IMR-90 (cell line): Measurements from ENCODE around the gene LYSMD3. TPM values are rescaled to one million over a fixed set of nuclear protein-coding genes. Genes with fewer than 3 reads are reported as not detected.
A peak's percentile ranks its signal among the peaks of the same experiment; 100 is the strongest.
"Not testable (repeated sequence)": the region's sequence is repeated elsewhere in the genome, so short reads cannot be mapped to it uniquely, and the experiment has no call there.

ENCODE experiments used
- ATAC-seq: fragments of 200-7000 bp; cut with Tn5 transposase; 2 replicates; pipeline ENCODE4 v1.9.1; 2020; ENCODE audit warnings: low read depth, mild to moderate bottlenecking, moderate library complexity
- Bru-seq: library from RNA; stranded (reverse); fragments of 400-500 nt; gene quantifications from one replicate; lab custom pipeline; 2021; lab: Mats Ljungman, UMichigan
- BruChase-seq, 2 experiments: library from RNA; stranded (reverse); fragments of 400-500 nt; gene quantifications; one replicate each; lab custom pipeline; 2021; lab: Mats Ljungman, UMichigan
- BruUV-seq: library from RNA; stranded (reverse); fragments of 400-500 nt; replicated peaks from 2 replicates; lab custom pipeline; 2021; lab: Mats Ljungman, UMichigan
- CTCF ChIA-PET: fragments of 300-600 bp; formaldehyde crosslinking; extraction: SDS; loops from one replicate; lab custom pipeline; 2021; ENCODE audit warnings: antibody characterized with exemption; lab: Yijun Ruan, JAX
- POLR2A ChIA-PET: fragments of 300-600 bp; sonication (Branson Sonifier 250); formaldehyde crosslinking; loops from one replicate; lab custom pipeline; 2022; ENCODE audit warnings: antibody characterized with exemption; ENCODE audit not compliant: unreplicated experiment; lab: Charles Lee
- DNase-seq: peaks from one replicate; pipeline ENCODE4 v3.0.0; 2013
- H2AFZ ChIP-seq: replicated peaks from 2 replicates; pipeline ENCODE3; 2013; ENCODE audit warnings: low read length, mild to moderate bottlenecking; ENCODE audit not compliant: poor library complexity
- H2AK5ac ChIP-seq: 2 replicates; pipeline ENCODE4 v1.6.1; 2013; ENCODE audit warnings: low read depth, low read length, inconsistent platforms
- H2AK9ac ChIP-seq: replicated peaks from 2 replicates; pipeline ENCODE3; 2013; ENCODE audit warnings: mild to moderate bottlenecking, low read depth, low read length, moderate library complexity; ENCODE audit not compliant: poor library complexity
- H2BK120ac ChIP-seq: 2 replicates; pipeline ENCODE4 v1.6.1; 2013; ENCODE audit warnings: low read depth, low read length, inconsistent platforms
- H2BK15ac ChIP-seq: 3 replicates; pipeline ENCODE4 v1.6.1; 2013; ENCODE audit warnings: low read depth, low read length, inconsistent platforms
- H2BK20ac ChIP-seq: 2 replicates; pipeline ENCODE4 v1.6.1; 2013; ENCODE audit warnings: low read depth, mild to moderate bottlenecking, inconsistent platforms, low read length, moderate library complexity
- H2BK5ac ChIP-seq: 2 replicates; pipeline ENCODE4 v1.6.1; 2013; ENCODE audit warnings: mild to moderate bottlenecking, low read depth, low read length, inconsistent platforms; ENCODE audit not compliant: poor library complexity, severe bottlenecking
- H3K14ac ChIP-seq: replicated peaks from 2 replicates; pipeline ENCODE4 v1.6.1; 2013; ENCODE audit warnings: low read depth, low read length, inconsistent platforms
- H3K18ac ChIP-seq: 2 replicates; pipeline ENCODE4 v1.6.1; 2013; ENCODE audit warnings: low read depth, low read length, control low read depth
- H3K23ac ChIP-seq: 2 replicates; pipeline ENCODE4 v1.6.1; 2013; ENCODE audit warnings: low read depth, low read length, inconsistent platforms
- H3K27ac ChIP-seq: 2 replicates; pipeline ENCODE4 v1.5.1; 2013; ENCODE audit warnings: mild to moderate bottlenecking, control low read depth, low read length; ENCODE audit not compliant: insufficient read depth
- H3K27me3 ChIP-seq: 2 replicates; pipeline ENCODE4 v1.6.1; 2013; ENCODE audit warnings: low read length; ENCODE audit not compliant: control insufficient read depth, insufficient read depth
- H3K36me3 ChIP-seq: 2 replicates; pipeline ENCODE4 v1.6.1; 2013; ENCODE audit warnings: low read length, mixed read lengths; ENCODE audit not compliant: control insufficient read depth, insufficient read depth
- H3K4ac ChIP-seq: 2 replicates; pipeline ENCODE4 v1.6.1; 2013; ENCODE audit warnings: low read depth, low read length, inconsistent platforms
- H3K4me1 ChIP-seq: 2 replicates; pipeline ENCODE4 v1.6.1; 2013; ENCODE audit warnings: low read length, mixed read lengths; ENCODE audit not compliant: control insufficient read depth, insufficient read depth
- H3K4me2 ChIP-seq: 2 replicates; pipeline ENCODE4 v1.6.1; 2013; ENCODE audit warnings: low read depth, mild to moderate bottlenecking, control low read depth, low read length, moderate library complexity
- H3K4me3 ChIP-seq: 2 replicates; pipeline ENCODE4 v1.5.1; 2013; ENCODE audit warnings: low read depth, mild to moderate bottlenecking, control low read depth, low read length, moderate library complexity; ENCODE audit not compliant: insufficient read depth
- H3K56ac ChIP-seq: 2 replicates; pipeline ENCODE4 v1.6.1; 2013; ENCODE audit warnings: low read length, inconsistent platforms; ENCODE audit not compliant: insufficient read depth; ENCODE audit errors: extremely low read depth
- H3K79me1 ChIP-seq, 2 experiments: 2 replicates each; pipeline ENCODE4 v1.6.1; 2013; ENCODE audit warnings: low read length in 2 of 2, inconsistent platforms in 1 of 2, low read depth in 1 of 2
- H3K9ac ChIP-seq: 2 replicates; pipeline ENCODE4 v1.6.1; 2013; ENCODE audit warnings: low read depth, low read length, control low read depth
- H3K9me1 ChIP-seq: 2 replicates; pipeline ENCODE4 v1.6.1; 2013; ENCODE audit warnings: low read length, inconsistent platforms; ENCODE audit not compliant: insufficient read depth
- H3K9me3 ChIP-seq: 2 replicates; pipeline ENCODE4 v1.6.1; 2013; ENCODE audit warnings: low read length; ENCODE audit not compliant: control insufficient read depth, insufficient read depth
- H4K20me1 ChIP-seq: 2 replicates; pipeline ENCODE4 v1.6.1; 2013; ENCODE audit warnings: low read length, inconsistent platforms; ENCODE audit not compliant: insufficient read depth
- H4K5ac ChIP-seq: 2 replicates; pipeline ENCODE4 v1.6.1; 2013; ENCODE audit warnings: mild to moderate bottlenecking, low read depth, low read length, control low read depth
- H4K8ac ChIP-seq, 2 experiments: 2 replicates each; pipeline ENCODE4 v1.6.1; 2013; ENCODE audit warnings: low read depth in 2 of 2, low read length in 2 of 2, control low read depth in 1 of 2, inconsistent platforms in 1 of 2
- H4K91ac ChIP-seq: 2 replicates; pipeline ENCODE4 v1.6.1; 2013; ENCODE audit warnings: low read depth, low read length, inconsistent platforms; ENCODE audit not compliant: insufficient read depth
- CHD1 ChIP-seq: IDR thresholded peaks from 2 replicates; pipeline ENCODE4 v1.6.1; 2012; ENCODE audit warnings: low read depth, low read length, improper control_type of control experiment
- FOS ChIP-seq: fragments of 150-350 bp; IDR thresholded peaks from 2 replicates; pipeline ENCODE4 v1.6.1; 2016; ENCODE audit warnings: low read depth, low read length
- MAFK ChIP-seq: IDR thresholded peaks from 2 replicates; pipeline ENCODE4 v1.6.1; 2012; ENCODE audit warnings: low read depth, low read length, improper control_type of control experiment
- MAZ ChIP-seq: IDR thresholded peaks from 2 replicates; pipeline ENCODE4 v1.6.1; 2012; ENCODE audit warnings: low read depth, mild to moderate bottlenecking, low read length, improper control_type of control experiment, moderate library complexity, borderline replicate concordance
- POLR2A ChIP-seq: IDR thresholded peaks from 2 replicates; pipeline ENCODE4 v1.6.1; 2012; ENCODE audit warnings: mild to moderate bottlenecking, low read depth, low read length
- WGBS, 2 experiments: methylation state at CpG; one replicate each; pipeline versions ENCODE4 v1.1.5 to v1.1.7; 2013; ENCODE audit warnings: missing lambda C conversion rate in 2 of 2; ENCODE audit not compliant: insufficient read length in 1 of 2; ENCODE audit errors: extremely low coverage in 2 of 2; 5-methylcytosine and 5-hydroxymethylcytosine counted together
- dilution Hi-C: fragments of 300-500 bp; cut with HindIII; formaldehyde crosslinking; loops from one replicate; pipeline ENCODE4 v1.14.3; 2018; ENCODE audit warnings: low sequenced_read_pairs; ENCODE audit not compliant: unreplicated experiment
- in situ Hi-C: fragments of 300-500 bp; cut with MboI; formaldehyde crosslinking; loops from 3 replicates; pipeline ENCODE4 v1.14.3; 2019; ENCODE audit warnings: low sequenced_read_pairs, inconsistent platforms, mixed read lengths
- intact Hi-C: fragments of 100-400 bp; cut with micrococcal nuclease; formaldehyde crosslinking; loops from 2 replicates; pipeline ENCODE4 v1.10.0; 2022
- long read RNA-seq: library from polyadenylated mRNA; unstranded; transcript quantifications from one replicate; pipeline ENCODE4 v2.0.0, GENCODE V29; 2021; ENCODE audit not compliant: unreplicated experiment
- polyA plus RNA-seq, 3 experiments: library from polyadenylated mRNA; depleted of rRNA; stranded (reverse); fragments of >200 nt; gene quantifications; 2 replicates each; pipeline ENCODE4 v1.2.3, GENCODE V29; 2012; ENCODE audit warnings: low replicate concordance in 1 of 3
- total RNA-seq: library from RNA; depleted of rRNA; stranded (reverse); fragments of >200 nt; gene quantifications from 2 replicates; pipeline ENCODE4 v1.2.3, GENCODE V29; 2012; rRNA removed

The LYSMD3 gene
- total RNA-seq = 21.1 and 35.6 TPM in 2 replicates
- 7.7 and 10.2 TPM in 2 replicates for polyA plus RNA-seq (2012; rRNA removed)
- 0.74 and 1.7 TPM in 2 replicates for polyA plus RNA-seq (2012; cell fraction: cytosol; rRNA removed)
- polyA plus RNA-seq (2012; cell fraction: nucleus; rRNA removed; ENCODE audit: low replicate concordance) = 1.5 and 7.4 TPM in 2 replicates
- Bru-seq, nascent RNA = percentile 85 among the genes with signal in this experiment
- BruChase-seq, experiment 1, labeled RNA remaining after a 6-hour chase = percentile 74 among the genes with signal in this experiment
- percentile 96 among the genes with signal in this experiment for BruChase-seq, experiment 2, labeled RNA remaining after a 2-hour chase
- long read RNA-seq, full-length matches to known transcripts = 25 of 34 reads
- long read RNA-seq, partial matches to known transcripts = 2 of 34 reads
- long read RNA-seq, other reads (novel, unspliced or antisense) = 7 of 34 reads

- Histone ChIP-seq H3K9ac (peak within 1 kb of the TSS; percentile 97), H4K8ac (peak within 1 kb of the TSS; percentile 58 to 96), H4K5ac (peak within 1 kb of the TSS; percentile 94), H3K27me3 (peaks cover 7% of the 10 kb centered on the region; the same call in 1 of the 2 replicates), H2BK5ac (peak within 1 kb of the TSS; percentile 95), H3K9me3 (no peaks in the 10 kb centered on the region), H3K79me1 (peaks cover 8 to 17% of the 10 kb centered on the region in 2 experiments; a peak in 3 of 4 replicates), H3K4me3 (peak within 1 kb of the TSS; percentile 98), H3K14ac (peak within 1 kb of the TSS; percentile 98), H3K4me1 (no peaks in the 10 kb centered on the region), H2AK5ac (peak within 1 kb of the TSS; percentile 89), H3K18ac (peak within 1 kb of the TSS; percentile 92), H4K91ac (peak within 1 kb of the TSS; percentile 89), H2AK9ac (peak within 1 kb of the TSS; percentile 100), H3K9me1 (no peaks in the 10 kb centered on the region), H2AFZ (peak within 1 kb of the TSS; percentile 100), H2BK20ac (no peak within 1 kb of the TSS), H2BK15ac (peak within 1 kb of the TSS; percentile 17; the same call in 1 of the 3 replicates), H3K4me2 (peak within 1 kb of the TSS; percentile 99), H3K27ac (peak within 1 kb of the TSS; percentile 94), H2BK120ac (peak within 1 kb of the TSS; percentile 80), H3K4ac (peak within 1 kb of the TSS; percentile 95), H4K20me1 (peaks cover 2% of the 10 kb centered on the region; the same call in 1 of the 2 replicates), H3K56ac (peak within 1 kb of the TSS; percentile 96), H3K36me3 (peaks cover 4% of the 10 kb centered on the region; the same call in 1 of the 2 replicates), H3K23ac (peak within 1 kb of the TSS; percentile 95)
- CTCF ChIA-PET = interaction anchor here (0.8 kb wide), 1 partner anchor 995 kb away, joined by 4 read pairs; no protein-coding TSS in a partner anchor
- dilution Hi-C loops (no loop called here), in situ Hi-C loops (no loop called here), intact Hi-C loops (no loop called here)
- DNase-seq (peak; percentile 95), ATAC-seq (peak; percentile 99)
- 0% methylated on average over 39 of the region's 64 CpGs; no CpG with 5 or more reads in 1 of the 2 experiments for WGBS, 2 experiments
- POLR2A ChIA-PET = no interaction called here
- no TSS peak for BruUV-seq
- TF ChIP-seq CHD1 = no peak
- TF ChIP-seq MAFK = no peak
- peak; percentile 93 for TF ChIP-seq POLR2A
- peak; percentile 69 for TF ChIP-seq FOS
- TF ChIP-seq MAZ = peak; percentile 93; the same call in 1 of the 2 replicates
Observed at GRCh38 chr5:90529194-90529938, at the start of gene LYSMD3. Gene LYSMD3 (minus strand): TSS chr5:90529584. CDS start chr5:90525289, 4,295 bp downstream.

- H3K9me3 ChIP-seq, ATAC-seq, H3K27ac ChIP-seq, CTCF ChIA-PET, BruUV-seq, H3K79me1 ChIP-seq, H3K23ac ChIP-seq, H4K20me1 ChIP-seq, dilution Hi-C loops, intact Hi-C loops, H3K27me3 ChIP-seq, H3K4me1 ChIP-seq, H3K18ac ChIP-seq, H3K4me3 ChIP-seq, in situ Hi-C loops, H3K4ac ChIP-seq, H2AFZ ChIP-seq, H2BK5ac ChIP-seq, H3K9ac ChIP-seq, H2BK15ac ChIP-seq, H3K9me1 ChIP-seq, H2BK120ac ChIP-seq, H2AK5ac ChIP-seq, H4K91ac ChIP-seq, H4K8ac ChIP-seq, H3K14ac ChIP-seq, H3K56ac ChIP-seq, H3K4me2 ChIP-seq, POLR2A ChIA-PET, H4K5ac ChIP-seq, H3K36me3 ChIP-seq, H2BK20ac ChIP-seq, DNase-seq, H2AK9ac ChIP-seq: not testable (repeated sequence)
- WGBS, 2 experiments = no CpG with 5 or more reads among the region's 3 CpGs
Observed at GRCh38 chr5:90576566-90576965, 47.2 kb upstream of the LYSMD3 start.
